NCI-H2081 treated with DMSO at 0.1 percent for 48 hours (cell line): Measurements from ENCODE around the gene WASF2.

Experiments used
- DNase-seq: peaks from one replicate; lab custom pipeline; 2025; lab: John Stamatoyannopoulos, UW

Gene WASF2

DNA sequence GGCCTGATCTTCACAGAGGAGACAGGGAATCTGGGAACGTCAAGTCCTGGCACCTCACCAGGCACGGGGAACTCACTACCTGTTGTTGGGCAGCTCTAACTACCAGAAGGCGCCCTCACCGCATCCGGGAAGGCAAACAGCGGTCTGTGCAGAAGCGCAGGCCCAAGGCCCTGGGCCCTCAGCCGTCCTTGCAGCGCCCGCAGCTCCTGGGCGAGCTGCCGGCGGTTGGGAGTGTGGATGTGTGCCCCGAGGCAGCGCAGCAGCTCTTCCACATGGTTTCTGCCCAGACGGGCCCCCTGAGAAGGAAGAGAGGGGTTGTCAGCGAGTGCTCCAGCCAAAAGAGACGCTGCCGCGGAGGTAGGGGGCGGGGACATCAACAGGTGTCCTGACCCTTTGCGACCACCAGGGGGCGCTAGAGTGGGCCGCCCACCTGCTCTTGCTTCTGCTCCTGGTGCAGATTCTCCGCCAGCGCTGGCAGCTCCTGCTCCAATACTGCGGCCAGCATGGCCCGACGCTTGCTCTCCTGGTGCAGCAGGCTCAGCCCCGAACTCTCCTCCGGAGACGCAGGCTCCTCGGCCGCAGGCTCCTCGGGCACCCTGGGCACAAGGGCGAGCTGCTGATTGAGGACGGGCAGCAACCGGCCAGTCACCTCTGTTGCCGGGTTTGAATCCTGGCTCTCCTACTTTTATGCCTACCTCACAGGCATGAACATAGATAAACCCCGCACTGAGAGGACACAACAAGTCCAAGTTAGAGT lies 132.5 kb downstream of the WASF2 start:
- no peak for DNase-seq

DNA sequence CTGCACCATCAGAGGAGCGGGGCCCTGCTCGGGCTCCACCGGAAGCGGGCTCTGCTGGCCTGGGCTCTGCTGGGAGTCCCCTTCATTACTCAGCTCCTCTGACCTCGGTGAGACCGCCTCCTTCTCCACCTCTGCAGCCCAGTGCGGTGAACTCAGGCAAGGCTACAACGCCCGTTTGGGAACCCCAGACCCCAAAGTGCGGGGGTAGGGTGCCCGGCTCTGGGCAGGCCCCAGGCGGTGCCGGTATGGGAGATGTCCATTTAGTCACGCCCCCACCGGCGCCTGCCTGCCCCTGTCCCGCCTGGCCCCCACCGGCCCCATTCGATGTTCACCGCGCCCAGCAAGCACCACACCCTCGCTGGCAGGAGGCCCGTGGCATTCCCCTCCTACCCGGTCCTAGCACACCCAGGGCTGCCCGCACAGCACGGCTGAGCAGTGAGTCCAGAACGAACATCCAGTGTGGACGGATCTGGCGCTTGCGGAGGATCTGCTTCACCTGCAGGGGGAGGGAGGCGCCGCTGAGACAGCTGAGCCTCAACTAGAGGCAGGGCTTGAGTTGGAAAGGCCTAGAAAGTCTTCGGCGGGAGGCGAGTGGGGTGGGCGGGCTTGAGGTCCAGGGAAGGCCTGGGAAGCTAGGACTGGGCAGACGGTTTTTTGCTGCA lies 133.2 kb downstream of the WASF2 start:
- no peak for DNase-seq

DNA sequence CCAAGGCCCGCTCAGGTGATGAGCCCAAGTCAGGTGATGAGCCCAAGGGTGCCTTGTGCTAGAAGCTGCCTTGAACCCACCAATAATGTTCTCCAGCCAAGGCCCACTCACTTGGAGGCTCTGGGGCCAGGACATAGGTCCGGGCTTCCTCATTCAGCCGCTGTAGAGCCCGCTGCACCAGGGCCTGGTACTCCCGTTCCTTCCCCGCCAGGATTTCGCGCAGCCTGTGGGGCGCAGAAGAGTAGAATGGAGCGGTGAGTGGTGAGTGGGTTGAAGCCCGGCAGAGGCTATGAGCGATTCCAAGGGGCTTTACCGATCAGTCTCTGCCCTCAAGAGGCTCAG lies 133.7 kb downstream of the WASF2 start:
- no peak for DNase-seq

DNA sequence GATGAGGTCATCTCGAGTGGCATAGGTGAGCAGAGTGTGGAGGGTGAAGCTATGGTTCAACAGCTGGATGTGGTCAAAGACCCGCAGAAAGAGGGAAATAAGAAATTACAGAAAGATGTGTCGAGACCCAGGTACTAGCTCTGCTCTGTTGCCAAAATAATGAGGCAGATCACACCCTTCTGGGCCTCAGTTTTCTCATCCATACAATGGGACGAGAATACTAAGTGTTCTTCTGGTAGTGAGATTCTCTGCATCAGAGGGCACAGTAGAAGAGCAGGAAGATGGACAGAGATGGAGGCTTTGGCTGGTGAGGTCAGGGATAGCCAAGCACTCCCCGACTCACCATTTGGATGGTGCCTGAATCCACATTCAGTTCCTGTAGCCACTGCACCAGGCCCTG lies 134.3 kb downstream of the WASF2 start:
- no peak for DNase-seq
